Cardiac fibroblast (primary cell): Measurements from ENCODE around the gene CDAN1.
"Not testable (repeated sequence)": the region's sequence is repeated elsewhere in the genome, so short reads cannot be mapped to it uniquely, and the experiment has no call there.

Experiments used
- DNase-seq, 2 donors: peaks; one replicate each; pipeline versions ENCODE4 v3.0.0 to v3.0.0-alpha.2; 2010; ENCODE audit warnings: low read depth in 2 of 2
- H3K4me3 ChIP-seq, 2 donors: replicated peaks in 1 of 2; 1 replicate in 1 of 2; 2 replicates in 1 of 2; pipeline ENCODE4 v1.5.1; 2011; ENCODE audit warnings: low read depth in 2 of 2, low read length in 2 of 2, mild to moderate bottlenecking in 2 of 2, moderate library complexity in 1 of 2
- CTCF ChIP-seq: IDR thresholded peaks from one replicate; pipeline ENCODE4 v1.5.1; 2011; ENCODE audit warnings: low read depth, mild to moderate bottlenecking, low read length, inconsistent platforms

Gene CDAN1

DNA sequence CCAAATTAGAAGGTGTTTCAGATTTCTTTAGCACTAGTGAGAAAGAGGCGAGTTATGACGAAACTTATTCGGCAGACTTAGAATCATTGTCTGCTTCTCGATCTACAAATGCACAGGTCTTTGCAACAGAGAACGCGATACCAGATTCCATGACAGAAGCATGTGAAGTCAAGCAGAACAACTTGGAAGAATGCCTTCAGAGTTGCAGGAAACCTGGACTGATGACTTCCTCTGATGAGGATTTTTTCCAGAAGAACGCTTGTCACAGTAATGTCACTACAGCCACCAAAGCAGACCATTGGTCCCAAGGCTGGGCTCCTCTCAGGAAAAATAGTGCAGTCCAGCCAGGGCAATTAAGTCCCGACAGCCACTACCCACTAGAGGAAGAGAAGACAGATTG is 50.6 kb downstream of the CDAN1 start:
- DNase-seq = no peak
- no peak for TF ChIP-seq CTCF
- no peak overlapping the region for H3K4me3 ChIP-seq

DNA sequence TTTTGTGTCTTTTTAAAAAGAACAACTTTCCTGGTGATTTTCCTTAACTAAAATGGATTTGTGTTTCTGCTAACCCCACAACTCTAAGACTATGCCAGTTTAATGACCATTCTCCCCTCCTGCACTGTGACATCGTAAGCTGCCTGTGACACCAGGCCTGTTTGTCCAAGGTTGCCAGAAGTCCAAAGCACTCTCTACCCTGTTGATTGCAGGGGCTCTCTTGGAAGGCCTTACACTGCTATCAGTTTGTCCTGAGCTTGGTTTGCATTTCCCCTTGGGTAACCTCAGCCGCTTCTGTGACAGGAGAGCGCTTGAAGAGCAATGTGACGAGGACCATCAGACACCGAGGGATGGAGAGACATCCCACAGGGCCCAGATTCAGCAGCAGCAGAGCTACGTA is 55.8 kb downstream of the CDAN1 start:
- DNase-seq = no peak
- no peak overlapping the region for H3K4me3 ChIP-seq
- TF ChIP-seq CTCF = no peak

- not testable (repeated sequence) for H3K4me3 ChIP-seq
- DNase-seq = peak in 1 of 2 donors; percentile 19
Observed at GRCh38 chr15:42680142-42680482, 56.8 kb downstream of the CDAN1 start.

DNA sequence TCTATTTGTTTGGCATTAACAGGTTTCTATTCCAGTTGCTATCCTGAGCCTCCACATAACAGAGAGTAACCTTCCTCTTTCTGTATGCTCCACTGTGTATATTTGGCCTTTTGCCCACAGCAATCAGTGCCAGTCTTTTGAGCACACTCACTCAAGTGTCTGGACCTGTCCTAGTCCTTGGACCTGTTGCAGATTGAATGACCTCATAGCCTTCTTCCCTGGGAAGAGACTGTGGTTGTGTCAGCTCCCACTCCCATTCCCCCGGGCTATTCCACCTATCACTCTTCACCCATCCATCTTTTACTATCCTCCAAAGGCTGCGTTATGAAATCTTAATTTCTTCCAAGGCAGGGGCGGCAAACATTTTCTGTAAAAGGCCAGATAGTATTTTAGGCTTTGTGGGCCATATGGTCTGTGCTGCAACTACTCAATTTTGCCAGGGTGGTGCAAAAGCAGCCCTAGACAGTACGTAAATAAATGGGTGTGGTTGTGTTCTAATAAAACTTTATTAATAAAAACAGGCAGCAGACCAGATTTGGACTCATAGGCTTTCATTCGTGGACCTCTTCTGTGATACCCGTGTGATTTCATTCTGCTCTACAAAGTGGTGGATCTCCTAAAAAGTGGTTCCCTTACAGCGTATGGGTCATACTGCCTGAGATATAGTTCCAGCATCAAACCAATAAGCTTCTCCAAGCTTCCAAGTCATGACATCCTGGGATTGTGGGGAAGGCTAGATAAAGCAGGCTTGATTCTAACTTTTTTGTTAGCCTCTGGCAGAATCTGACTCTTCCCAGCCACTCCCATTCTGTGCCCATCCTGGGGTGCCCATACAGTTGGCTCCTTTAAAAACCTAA is 57.4 kb downstream of the CDAN1 start:
- TF ChIP-seq CTCF = no peak
- H3K4me3 ChIP-seq = no peak overlapping the region
- no peak for DNase-seq

GRCh38 chr15:42675021-42675420 is 61.9 kb downstream of the CDAN1 start:
- no peak overlapping the region for H3K4me3 ChIP-seq
- no peak for TF ChIP-seq CTCF
- DNase-seq = no peak

- H3K4me3 ChIP-seq = no peak overlapping the region
- no peak for TF ChIP-seq CTCF
Observed at GRCh38 chr15:42674472-42674871, 62.5 kb downstream of the CDAN1 start.

More at GRCh38 chr15:42674472-42674871, 62.5 kb downstream of the CDAN1 start:
- DNase-seq = no peak
